Smooth muscle cell (in vitro differentiated cells): ENCODE measurements around the gene CDK5R1. TPM values are rescaled to one million over a fixed set of nuclear protein-coding genes. Genes with fewer than 3 reads are reported as not detected.

Experiments
- DNase-seq: peaks from one replicate; lab custom pipeline; 2025; ENCODE audit not compliant: unreplicated experiment; lab: John Stamatoyannopoulos, UW
- H2AFZ ChIP-seq: fragments of 200-600 bp; sonication (generic); 2 replicates; pipeline ENCODE4 v1.6.0; 2016; ENCODE audit warnings: antibody characterized with exemption, low read depth, mild to moderate bottlenecking
- H3F3A ChIP-seq: fragments of 200-600 bp; sonication (generic); 2 replicates; pipeline ENCODE4 v1.6.0; 2017; ENCODE audit warnings: antibody characterized with exemption, low read depth
- H3K27ac ChIP-seq: fragments of 200-600 bp; sonication (generic); 2 replicates; pipeline ENCODE4 v1.5.1; 2016; ENCODE audit warnings: low read depth, mild to moderate bottlenecking
- H3K27me3 ChIP-seq: fragments of 200-600 bp; sonication (generic); 2 replicates; pipeline ENCODE4 v1.6.1; 2016; ENCODE audit warnings: low read depth, mild to moderate bottlenecking
- H3K36me3 ChIP-seq: fragments of 200-600 bp; sonication (generic); 2 replicates; pipeline ENCODE4 v1.5.1; 2016; ENCODE audit warnings: low read depth
- H3K4me1 ChIP-seq: fragments of 200-600 bp; sonication (generic); 2 replicates; pipeline ENCODE4 v1.5.1; 2016; ENCODE audit warnings: low read depth
- H3K4me2 ChIP-seq: fragments of 200-600 bp; sonication (generic); 2 replicates; pipeline ENCODE4 v1.6.0; 2016; ENCODE audit warnings: mild to moderate bottlenecking
- H3K4me3 ChIP-seq: fragments of 200-600 bp; sonication (generic); 2 replicates; pipeline ENCODE4 v1.5.1; 2016; ENCODE audit warnings: mild to moderate bottlenecking
- H3K79me2 ChIP-seq: fragments of 200-600 bp; sonication (generic); 2 replicates; pipeline ENCODE4 v1.6.0; 2016; ENCODE audit warnings: low read depth, mild to moderate bottlenecking
- H3K9ac ChIP-seq: fragments of 200-600 bp; sonication (generic); 2 replicates; pipeline ENCODE4 v1.6.0; 2016; ENCODE audit warnings: low read depth
- H3K9me3 ChIP-seq: fragments of 200-600 bp; sonication (generic); replicated peaks from 2 replicates; pipeline ENCODE4 v1.5.1; 2016; ENCODE audit warnings: low read depth
- H4K20me1 ChIP-seq: fragments of 200-600 bp; sonication (generic); 2 replicates; pipeline ENCODE4 v1.6.0; 2016; ENCODE audit warnings: low read depth
- CTCF ChIP-seq: fragments of 200-600 bp; sonication (generic); IDR thresholded peaks from 2 replicates; pipeline ENCODE4 v1.5.1; 2017; ENCODE audit warnings: borderline replicate concordance, mild to moderate bottlenecking, antibody characterized with exemption; ENCODE audit not compliant: insufficient read depth, poor library complexity, severe bottlenecking
- WGBS: methylation state at CpG from one replicate; pipeline ENCODE4 v1.1.7; 2016; ENCODE audit warnings: low lambda C conversion rate; 5-methylcytosine and 5-hydroxymethylcytosine counted together
- polyA plus RNA-seq: library from polyadenylated mRNA; unstranded; fragments of >200 nt; fragmentation: Nextera tagmentation; extraction: Ambion mirVana; gene quantifications from 2 replicates; pipeline ENCODE4 v1.2.1, GENCODE V29; 2016
- total RNA-seq: library from RNA; depleted of rRNA; stranded (reverse); fragments of >200 nt; gene quantifications from 2 replicates; pipeline ENCODE4 v1.2.3, GENCODE V29; 2014

Gene CDK5R1
- total and polyA plus RNA-seq, 2 experiments from 2014 or later: 2.3 to 3.1 TPM

- H3K36me3 ChIP-seq: no peaks in the 10 kb centered on the region
- H3K9me3 ChIP-seq: no peaks in the 10 kb centered on the region
- no peaks in the 10 kb centered on the region for H3F3A ChIP-seq
- no peak overlapping the region for H3K4me3 ChIP-seq
- H4K20me1 ChIP-seq: no peaks in the 10 kb centered on the region
- H3K9ac ChIP-seq: no peak overlapping the region
- no peak overlapping the region for H2AFZ ChIP-seq
- H3K27ac ChIP-seq: peak overlapping the region; percentile 94
- 87% methylated on average over 18 of the region's 18 CpGs for WGBS
- H3K4me2 ChIP-seq: no peak overlapping the region
- no peaks in the 10 kb centered on the region for H3K79me2 ChIP-seq
- no peaks in the 10 kb centered on the region for H3K4me1 ChIP-seq
- DNase-seq: no peak
- no peak for TF ChIP-seq CTCF
- no peaks in the 10 kb centered on the region for H3K27me3 ChIP-seq
These were observed 10.8 kb downstream of the CDK5R1 start for GRCh38 chr17:32497431-32498205.

DNA sequence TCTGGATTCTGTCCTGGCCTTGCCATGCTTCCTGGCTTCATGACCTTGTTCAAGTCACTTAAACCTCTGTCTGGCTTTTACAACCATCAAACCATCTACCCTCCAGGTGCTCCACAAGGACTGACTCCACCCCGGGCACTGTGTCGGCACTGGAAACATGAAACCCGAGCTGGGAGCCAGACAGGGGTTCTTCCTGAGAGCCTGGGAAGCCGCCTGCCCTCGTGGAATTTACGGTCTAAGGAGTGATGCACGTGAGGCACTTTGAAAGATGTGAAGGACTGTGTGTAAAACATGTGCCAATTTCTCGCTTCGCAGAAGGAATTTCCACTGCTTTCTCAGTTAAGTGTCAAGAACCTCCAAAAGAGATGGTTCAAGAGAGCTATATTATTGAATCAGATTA, 11.6 kb downstream of the CDK5R1 start:
- no peak for TF ChIP-seq CTCF
- DNase-seq: no peak
- H3K4me1 ChIP-seq: peaks cover 2% of the 10 kb centered on the region
- no peaks in the 10 kb centered on the region for H3F3A ChIP-seq
- no peak overlapping the region for H3K4me3 ChIP-seq
- WGBS: 62% methylated on average over 9 of the region's 9 CpGs
- no peaks in the 10 kb centered on the region for H3K79me2 ChIP-seq
- no peak overlapping the region for H2AFZ ChIP-seq
- no peak overlapping the region for H3K9ac ChIP-seq
- no peaks in the 10 kb centered on the region for H3K9me3 ChIP-seq
- H3K27me3 ChIP-seq: no peaks in the 10 kb centered on the region
- no peaks in the 10 kb centered on the region for H3K36me3 ChIP-seq
- no peak overlapping the region for H3K27ac ChIP-seq
- no peaks in the 10 kb centered on the region for H4K20me1 ChIP-seq
- H3K4me2 ChIP-seq: no peak overlapping the region

DNA sequence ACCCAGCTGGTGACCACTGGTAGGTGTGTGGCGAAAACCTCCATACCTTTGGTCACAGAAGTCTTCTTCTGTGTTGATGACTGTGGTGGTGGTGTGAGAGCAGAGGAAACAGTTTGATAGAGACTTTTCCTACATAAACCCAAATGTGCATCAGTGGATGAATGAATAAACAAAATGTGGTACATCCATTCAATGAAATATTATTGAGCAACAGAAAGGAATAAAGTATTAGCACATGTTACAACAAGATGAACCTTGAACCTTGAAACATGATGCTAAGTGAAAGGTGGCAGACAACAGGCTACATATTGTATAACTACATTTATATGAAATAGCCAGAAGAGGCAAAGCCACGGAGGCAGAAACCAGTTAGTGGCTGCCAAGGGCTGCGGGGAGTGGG, 15.2 kb downstream of the CDK5R1 start:
- DNase-seq: no peak
- Histone ChIP-seq H3K27me3 (no peaks in the 10 kb centered on the region), H3K9me3 (no peaks in the 10 kb centered on the region), H4K20me1 (no peaks in the 10 kb centered on the region), H2AFZ (no peak overlapping the region), H3K4me3 (no peak overlapping the region), H3K9ac (no peak overlapping the region), H3K79me2 (no peaks in the 10 kb centered on the region), H3K27ac (no peak overlapping the region), H3F3A (no peaks in the 10 kb centered on the region), H3K36me3 (no peaks in the 10 kb centered on the region), H3K4me2 (no peak overlapping the region), H3K4me1 (peaks cover 12% of the 10 kb centered on the region)
- 97% methylated on average over 3 of the region's 3 CpGs for WGBS
- no peak for TF ChIP-seq CTCF

DNA sequence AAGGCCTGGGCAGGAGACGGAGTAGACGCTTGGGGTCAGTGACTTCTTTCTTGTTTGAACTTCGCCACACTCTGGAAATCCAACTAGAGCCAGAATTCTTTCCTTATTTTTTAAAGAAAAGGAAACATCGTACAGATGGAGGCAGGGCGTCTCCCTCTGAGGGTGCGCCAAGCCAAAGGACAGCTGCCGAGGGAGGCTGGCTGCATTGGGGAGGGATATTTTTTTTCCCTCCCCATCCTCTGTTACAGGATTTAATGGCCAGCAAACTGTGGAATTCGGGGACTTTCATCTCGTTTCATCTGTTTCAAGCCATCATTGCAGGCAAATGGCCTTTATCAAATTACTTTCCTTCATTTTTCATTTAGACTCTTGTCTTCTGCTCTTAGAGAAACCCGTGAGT, 15.9 kb downstream of the CDK5R1 start:
- Histone ChIP-seq H3K4me2 (peak overlapping the region; percentile 59), H3K9me3 (no peaks in the 10 kb centered on the region), H3K27ac (no peak overlapping the region), H3K27me3 (no peaks in the 10 kb centered on the region), H3K79me2 (no peaks in the 10 kb centered on the region), H3K4me1 (peaks cover 12% of the 10 kb centered on the region), H3K4me3 (no peak overlapping the region), H3K9ac (no peak overlapping the region), H3K36me3 (no peaks in the 10 kb centered on the region), H2AFZ (no peak overlapping the region), H4K20me1 (no peaks in the 10 kb centered on the region), H3F3A (no peaks in the 10 kb centered on the region)
- DNase-seq: no peak
- no peak for TF ChIP-seq CTCF
- WGBS: 93% methylated on average over 10 of the region's 10 CpGs
